M059J (cell line): ENCODE data around the gene PERM1. TPM values are rescaled to one million over a fixed set of nuclear protein-coding genes. Genes with fewer than 3 reads are reported as not detected.
A peak's percentile ranks its signal among the peaks of the same experiment; 100 is the strongest.
"Not testable (repeated sequence)": the region's sequence is repeated elsewhere in the genome, so short reads cannot be mapped to it uniquely, and the experiment has no call there.

ENCODE experiments used
- DNase-seq: peaks from one replicate; pipeline ENCODE4 v3.0.0-alpha.2; 2012; ENCODE audit warnings: low read depth
- total RNA-seq: library from RNA; depleted of rRNA; stranded (reverse); fragments of >200 nt; shearing (Covaris generic); gene quantifications from 2 replicates; pipeline ENCODE4 v1.2.3, GENCODE V29; 2014; rRNA removed

PERM1 gene
- total RNA-seq: 0.37 and 1.0 TPM in 2 replicates

GRCh38 chr1:981955-982558 is at the start of gene PERM1:
PERM1 (minus strand) TSS chr1:982093; CDS start chr1:981029, 1,064 bp downstream.
- DNase-seq: no peak

- not testable (repeated sequence) for DNase-seq
Measured at GRCh38 chr1:1030867-1031658, 49.2 kb upstream of the PERM1 start.

- DNase-seq: no peak
Measured at GRCh38 chr1:1027791-1028190, 45.9 kb upstream of the PERM1 start.

GRCh38 chr1:1026599-1027413 is 44.9 kb upstream of the PERM1 start:
- DNase-seq: no peak

GRCh38 chr1:1025730-1026129 is 43.8 kb upstream of the PERM1 start:
- DNase-seq: no peak

GRCh38 chr1:1024771-1025699 is 43.1 kb upstream of the PERM1 start:
- DNase-seq: peak; percentile 80

- DNase-seq: no peak
Measured at GRCh38 chr1:1024149-1024770, 42.4 kb upstream of the PERM1 start.

- no peak for DNase-seq
Measured at GRCh38 chr1:1023700-1024099, 41.8 kb upstream of the PERM1 start.

GRCh38 chr1:1022302-1023009 is 40.6 kb upstream of the PERM1 start:
- no peak for DNase-seq

- DNase-seq: peak; percentile 90
Measured at GRCh38 chr1:1021920-1022259, 40.0 kb upstream of the PERM1 start.

- peak; percentile 86 for DNase-seq
Measured at GRCh38 chr1:1021010-1021919, 39.4 kb upstream of the PERM1 start.

- peak; percentile 46 for DNase-seq
Measured at GRCh38 chr1:1020415-1021009, 38.6 kb upstream of the PERM1 start.

- peak; percentile 35 for DNase-seq
Measured at GRCh38 chr1:1020000-1020404, 38.1 kb upstream of the PERM1 start, which contains the start of gene AGRN. AGRN (plus strand) TSS chr1:1020120; CDS start chr1:1020173, 53 bp downstream.

GRCh38 chr1:1019122-1019999 is 37.5 kb upstream of the PERM1 start:
- peak; percentile 83 for DNase-seq

GRCh38 chr1:1018321-1018685 is 36.4 kb upstream of the PERM1 start:
- DNase-seq: not testable (repeated sequence)

GRCh38 chr1:1017397-1018320 is 35.8 kb upstream of the PERM1 start:
- DNase-seq: peak; percentile 53
